Epithelial cell of proximal tubule (primary cell): ENCODE measurements around the gene CPLX1. TPM values are rescaled to one million over a fixed set of nuclear protein-coding genes. Genes with fewer than 3 reads are reported as not detected.

Source experiments
- DNase-seq: peaks from one replicate; pipeline ENCODE4 v3.0.0-alpha.2; 2011; ENCODE audit warnings: low read depth
- H3K4me3 ChIP-seq: 2 replicates; pipeline ENCODE4 v1.5.1; 2011; ENCODE audit warnings: low read depth, mild to moderate bottlenecking, low read length
- CTCF ChIP-seq: conservative IDR thresholded peaks from 2 replicates; pipeline ENCODE4 v1.5.1; 2012; ENCODE audit warnings: low read depth, mild to moderate bottlenecking, low read length
- total RNA-seq: library from RNA; depleted of rRNA; stranded (reverse); fragments of >200 nt; gene quantifications from 2 replicates; pipeline ENCODE4 v1.2.3, GENCODE V29; 2015

Gene CPLX1
- total RNA-seq, 1 donor from 2014 or later, result 0.81 TPM

GRCh38 chr4:864456-865120 lies 38.7 kb upstream of the CPLX1 start:
- no peak overlapping the region for H3K4me3 ChIP-seq
- no peak for TF ChIP-seq CTCF
- DNase-seq, result no peak

- TF ChIP-seq CTCF, result no peak
- no peak overlapping the region for H3K4me3 ChIP-seq
- no peak for DNase-seq
These were observed 34.6 kb upstream of the CPLX1 start for GRCh38 chr4:860561-860960.

- no peak for DNase-seq
- no peak for TF ChIP-seq CTCF
These were observed 33.6 kb upstream of the CPLX1 start for GRCh38 chr4:859496-859895.

GRCh38 chr4:858831-859451 lies 33.0 kb upstream of the CPLX1 start:
- H3K4me3 ChIP-seq, result no peak overlapping the region
- DNase-seq, result no peak
- no peak for TF ChIP-seq CTCF

More at GRCh38 chr4:859496-859895, 33.6 kb upstream of the CPLX1 start:
- H3K4me3 ChIP-seq, result no peak overlapping the region

GRCh38 chr4:858041-858481 lies 32.1 kb upstream of the CPLX1 start:
- no peak overlapping the region for H3K4me3 ChIP-seq
- DNase-seq, result no peak
- TF ChIP-seq CTCF, result no peak

GRCh38 chr4:857461-857860 lies 31.5 kb upstream of the CPLX1 start:
- TF ChIP-seq CTCF, result no peak
- no peak for DNase-seq
- H3K4me3 ChIP-seq, result no peak overlapping the region
